HepG2 (cell line): ENCODE data around the gene ACER2. TPM values are rescaled to one million over a fixed set of nuclear protein-coding genes. Genes with fewer than 3 reads are reported as not detected.
A peak's percentile ranks its signal among the peaks of the same experiment; 100 is the strongest.

ENCODE experiments used
- ATAC-seq: fragments of 200-7000 bp; cut with Tn5 transposase; 3 replicates; pipeline ENCODE4 v1.9.1; 2020; ENCODE audit warnings: mild to moderate bottlenecking, moderate library complexity
- BruUV-seq: library from RNA; stranded (reverse); fragments of 400-500 nt; replicated peaks from 2 replicates; lab custom pipeline; 2021; lab: Mats Ljungman, UMichigan
- CTCF ChIA-PET: fragments of 300-600 bp; formaldehyde crosslinking; extraction: SDS; loops from one replicate; lab custom pipeline; 2021; ENCODE audit warnings: low total read pairs, inconsistent platforms, low intra/inter-chr PET ratio; lab: Yijun Ruan, JAX
- POLR2A ChIA-PET: fragments of 350-600 bp; sonication (Branson Sonifier 250); formaldehyde crosslinking; loops from one replicate; lab custom pipeline; 2020; ENCODE audit warnings: antibody characterized with exemption, inconsistent platforms; lab: Yijun Ruan, JAX
- DNase-seq: peaks from one replicate; pipeline ENCODE4 v3.0.0-alpha.2; 2015; ENCODE audit warnings: low spot score
- FAIRE-seq: peaks from 3 replicates; lab custom pipeline; 2011; peaks lifted over from hg19 to GRCh38; lab: Jason Lieb, UNC
- H2AFZ ChIP-seq: one replicate; pipeline ENCODE4 v1.6.1; 2011; ENCODE audit warnings: low read length, inconsistent platforms
- H3K27ac ChIP-seq: fragments of 300-600 bp; 3 replicates; pipeline ENCODE4 v1.8.0; 2011; ENCODE audit warnings: mixed run types, mild to moderate bottlenecking, mixed read lengths, low read length, inconsistent platforms; ENCODE audit not compliant: insufficient read depth; ENCODE audit errors: extremely low read length
- H3K27me3 ChIP-seq, 2 experiments: fragments of 200-600 bp in 1 of 2; 2 replicates in 1 of 2; 3 replicates in 1 of 2; pipeline versions ENCODE4 v1.6.0 to v1.8.0; 2011; ENCODE audit warnings: low read length in 2 of 2, mild to moderate bottlenecking in 2 of 2, moderate library complexity in 2 of 2, inconsistent platforms in 1 of 2; ENCODE audit not compliant: insufficient read depth in 2 of 2, control insufficient read depth in 1 of 2
- H3K36me3 ChIP-seq, 2 experiments: fragments of 200-600 bp in 1 of 2; replicated peaks in 1 of 2; 2 replicates in 1 of 2; 3 replicates in 1 of 2; pipeline versions ENCODE4 v1.5.1 to v1.8.0; 2011; ENCODE audit warnings: low read length in 2 of 2, inconsistent platforms in 1 of 2; ENCODE audit not compliant: insufficient read depth in 2 of 2, control insufficient read depth in 1 of 2
- H3K4me1 ChIP-seq: 2 replicates; pipeline ENCODE4 v1.5.1; 2012; ENCODE audit warnings: low read length, inconsistent platforms; ENCODE audit not compliant: insufficient read depth
- H3K4me2 ChIP-seq: 2 replicates; pipeline ENCODE4 v1.6.0; 2011; ENCODE audit warnings: low read depth, low read length, inconsistent platforms
- H3K4me3 ChIP-seq, 3 experiments: fragments of 200-600 bp in 1 of 3; sonication (generic), shearing (Covaris generic) in 1 of 3; replicated peaks in 1 of 3; 2 replicates each; pipeline ENCODE4 v1.5.1; 2011 to 2016; ENCODE audit warnings: low read length in 3 of 3, inconsistent platforms in 2 of 3, low read depth in 2 of 3, mild to moderate bottlenecking in 2 of 3, control low read depth in 1 of 3, mixed read lengths in 1 of 3; ENCODE audit not compliant: insufficient read depth in 1 of 3
- H3K79me2 ChIP-seq: one replicate; pipeline ENCODE4 v1.6.1; 2011; ENCODE audit warnings: low read length, inconsistent platforms; ENCODE audit not compliant: insufficient read depth
- H3K9ac ChIP-seq: 2 replicates; pipeline ENCODE4 v1.6.0; 2011; ENCODE audit warnings: mild to moderate bottlenecking, low read depth, low read length, inconsistent platforms; ENCODE audit not compliant: insufficient read depth
- H3K9me3 ChIP-seq: 2 replicates; pipeline ENCODE4 v1.5.1; 2012; ENCODE audit warnings: mild to moderate bottlenecking, low read length
- H4K20me1 ChIP-seq: 2 replicates; pipeline ENCODE4 v1.6.0; 2011; ENCODE audit warnings: inconsistent platforms, mild to moderate bottlenecking, low read length, moderate library complexity; ENCODE audit not compliant: insufficient read depth
- CEBPB ChIP-seq: IDR thresholded peaks from 2 replicates; pipeline ENCODE4 v1.6.1; 2011; ENCODE audit warnings: low read depth, low read length, improper control_type of control experiment, borderline replicate concordance
- CENPBD1 ChIP-seq: sonication (generic); formaldehyde crosslinking; IDR thresholded peaks from 2 replicates; pipeline ENCODE4 v1.8.0; 2022; ENCODE audit warnings: missing genetic modification reagents, low read depth, mild to moderate bottlenecking, borderline replicate concordance
- ZKSCAN8 ChIP-seq: IDR thresholded peaks from 2 replicates; pipeline ENCODE4 v1.6.1; 2016; ENCODE audit warnings: borderline replicate concordance, missing genetic modification reagents, missing compliant biosample characterization
- ZNF17 ChIP-seq: sonication (generic); formaldehyde crosslinking; IDR thresholded peaks from 2 replicates; pipeline ENCODE4 v1.5.0; 2020; ENCODE audit warnings: mild to moderate bottlenecking, missing genetic modification reagents
- ZNF264 ChIP-seq: sonication (generic); formaldehyde crosslinking; IDR thresholded peaks from 2 replicates; pipeline ENCODE4 v1.4.0; 2020; ENCODE audit warnings: missing genetic modification reagents
- WGBS: methylation state at CpG from one replicate; pipeline ENCODE4 v1.1.6; 2017; ENCODE audit warnings: low lambda C conversion rate; 5-methylcytosine and 5-hydroxymethylcytosine counted together
- in situ Hi-C: cut with HindIII; loops from 2 replicates; pipeline ENCODE4 v1.10.0; 2017; ENCODE audit warnings: low pct_unique_long_range_greater_than_20kb; ENCODE audit not compliant: extremely low pct_ligation_motif_present
- intact Hi-C: fragments of 100-400 bp; cut with micrococcal nuclease; formaldehyde crosslinking; loops from one replicate; pipeline ENCODE4 v1.10.0; 2022; ENCODE audit not compliant: unreplicated experiment
- polyA plus RNA-seq, 8 experiments: library from polyadenylated mRNA; depleted of rRNA in 3 of 8; stranded (reverse) in 7 of 8; unstranded in 1 of 8; fragments of >200 nt; fragmentation: Illumina TruSeq in 4 of 8; extraction: Trizol in 4 of 8; gene quantifications; 2 replicates each; pipeline versions ENCODE4 v1.2.1 to v1.2.3, GENCODE V29; 2011 to 2016; ENCODE audit warnings: low read depth in 4 of 8, missing spikeins in 1 of 8, mixed read lengths in 1 of 8; ENCODE audit not compliant: insufficient read depth in 1 of 8
- total RNA-seq, 5 experiments: library from RNA; depleted of rRNA; stranded (reverse); fragments of >200 nt; fragmentation: Illumina TruSeq; extraction: Trizol; gene quantifications; 2 replicates each; pipeline ENCODE4 v1.2.3, GENCODE V29; 2016; ENCODE audit warnings: low read depth in 1 of 5

ACER2 gene
- total and polyA plus RNA-seq, 2 of the 13 experiments (the other 11 are each of a cell fraction or from before 2014, with no cell fraction given): 1.9 to 3.4 TPM

GRCh38 chr9:19410195-19410503 lies 1.3 kb downstream of the ACER2 start:
- BruUV-seq: TSS peak; percentile 63
- no peak for ATAC-seq
- intact Hi-C loops (no loop called here), in situ Hi-C loops (no loop called here)
- Histone ChIP-seq H3K9ac (peak overlapping the region; percentile 74; the same call in 1 of the 2 replicates), H2AFZ (peak overlapping the region; percentile 72), H3K4me2 (peak overlapping the region; percentile 92), H3K27ac (no peak overlapping the region), H3K79me2 (no peaks in the 10 kb centered on the region), H3K36me3 (no peaks in the 10 kb centered on the region), H3K4me3 (peak overlapping the region; percentile 72 to 94 (median 81); a peak in 5 of 6 replicates), H3K9me3 (no peaks in the 10 kb centered on the region), H3K4me1 (peaks cover 39% of the 10 kb centered on the region), H4K20me1 (no peaks in the 10 kb centered on the region), H3K27me3 (no peaks in the 10 kb centered on the region; a peak in 2 of 5 replicates)
- no peak for DNase-seq
- POLR2A ChIA-PET: interaction anchor here (2.1 kb wide), 1 partner anchor 30 kb away, joined by 9 read pairs; the partner anchor contains the start of gene RPS6
- CTCF ChIA-PET: no interaction called here
- WGBS: 100% methylated on average over 2 of the region's 2 CpGs
- TF ChIP-seq ZNF17 (CRISPR knock-in tag) (no peak), ZNF264 (CRISPR knock-in tag) (peak; percentile 98)
- no peak for FAIRE-seq

GRCh38 chr9:19410594-19410993 lies 1.8 kb downstream of the ACER2 start:
- POLR2A ChIA-PET: interaction anchor here (2.1 kb wide), 1 partner anchor 31 kb away, joined by 9 read pairs; the partner anchor contains the start of gene RPS6
- 100% methylated on average over 2 of the region's 2 CpGs for WGBS
- intact Hi-C loops: no loop called here
- CTCF ChIA-PET: no interaction called here
- Histone ChIP-seq H2AFZ (no peak overlapping the region), H3K4me3 (no peak overlapping the region), H3K9me3 (no peaks in the 10 kb centered on the region), H3K36me3 (no peaks in the 10 kb centered on the region), H3K4me1 (peaks cover 34% of the 10 kb centered on the region), H3K27ac (no peak overlapping the region), H3K79me2 (no peaks in the 10 kb centered on the region), H4K20me1 (no peaks in the 10 kb centered on the region), H3K9ac (no peak overlapping the region), H3K4me2 (peak overlapping the region; percentile 92; the same call in 1 of the 2 replicates), H3K27me3 (no peaks in the 10 kb centered on the region; a peak in 2 of 5 replicates)
- in situ Hi-C loops: no loop called here
- ATAC-seq (no peak), FAIRE-seq (no peak), DNase-seq (no peak)
- TF ChIP-seq ZKSCAN8 (CRISPR knock-in tag) (peak; percentile 97), CEBPB (peak; percentile 37; the same call in 1 of the 2 replicates), CENPBD1 (no peak)
- BruUV-seq: no TSS peak
